Neural progenitor cell (in vitro differentiated cells): ENCODE measurements around the gene PPA1.

Experiments used
- CTCF ChIP-seq: fragments of 200-600 bp; sonication (generic); IDR thresholded peaks from 2 replicates; pipeline ENCODE4 v1.5.1; 2017; ENCODE audit warnings: antibody characterized with exemption, mild to moderate bottlenecking
- EZH2 ChIP-seq: fragments of 200-600 bp; sonication (generic); IDR thresholded peaks from 2 replicates; pipeline ENCODE4 v1.6.1; 2017; ENCODE audit warnings: antibody characterized with exemption, mild to moderate bottlenecking, moderate library complexity
- EZH2phosphoT487 ChIP-seq: fragments of 200-600 bp; sonication (generic); IDR thresholded peaks from 2 replicates; pipeline ENCODE4 v1.6.1; 2017; ENCODE audit warnings: antibody characterized with exemption

GRCh38 chr10:70191972-70192305, 41.3 kb downstream of the PPA1 start:
- TF ChIP-seq CTCF (no peak), EZH2phosphoT487 (no peak), EZH2 (no peak)
